Adipocyte (in vitro differentiated cells): ENCODE measurements around the gene SIPA1L2.

Experiments used
- DNase-seq: peaks from one replicate; pipeline ENCODE4 v3.0.0-alpha.2; 2015; ENCODE audit warnings: low read depth
- H3K27me3 ChIP-seq: replicated peaks from 2 replicates; pipeline ENCODE4 v1.7.0; 2013; ENCODE audit warnings: mild to moderate bottlenecking, low read length, moderate library complexity; ENCODE audit not compliant: control insufficient read depth, insufficient read depth
- H3K36me3 ChIP-seq: 2 replicates; pipeline ENCODE4 v1.7.0; 2013; ENCODE audit warnings: low read length, mild to moderate bottlenecking, moderate library complexity; ENCODE audit not compliant: control insufficient read depth, insufficient read depth, severe bottlenecking
- H3K4me1 ChIP-seq: 2 replicates; pipeline ENCODE4 v1.7.0; 2013; ENCODE audit warnings: mild to moderate bottlenecking, low read length, moderate library complexity; ENCODE audit not compliant: control insufficient read depth, insufficient read depth
- H3K4me3 ChIP-seq: 2 replicates; pipeline ENCODE4 v1.7.0; 2013; ENCODE audit warnings: mild to moderate bottlenecking, low read length, moderate library complexity
- H3K9ac ChIP-seq: 2 replicates; pipeline ENCODE4 v1.7.0; 2013; ENCODE audit warnings: mild to moderate bottlenecking, low read length, moderate library complexity
- H3K9me3 ChIP-seq: 2 replicates; pipeline ENCODE4 v1.7.0; 2013; ENCODE audit warnings: mild to moderate bottlenecking, low read length, moderate library complexity; ENCODE audit not compliant: control insufficient read depth

SIPA1L2 gene

GRCh38 chr1:232586679-232587078 lies 43.3 kb downstream of the SIPA1L2 start:
- no peaks in the 10 kb centered on the region for H3K9me3 ChIP-seq
- DNase-seq, result no peak
- no peak overlapping the region for H3K4me3 ChIP-seq
- H3K27me3 ChIP-seq, result no peaks in the 10 kb centered on the region
- H3K4me1 ChIP-seq, result peaks cover 5% of the 10 kb centered on the region
- H3K36me3 ChIP-seq, result no peaks in the 10 kb centered on the region
- H3K9ac ChIP-seq, result no peak overlapping the region

DNA sequence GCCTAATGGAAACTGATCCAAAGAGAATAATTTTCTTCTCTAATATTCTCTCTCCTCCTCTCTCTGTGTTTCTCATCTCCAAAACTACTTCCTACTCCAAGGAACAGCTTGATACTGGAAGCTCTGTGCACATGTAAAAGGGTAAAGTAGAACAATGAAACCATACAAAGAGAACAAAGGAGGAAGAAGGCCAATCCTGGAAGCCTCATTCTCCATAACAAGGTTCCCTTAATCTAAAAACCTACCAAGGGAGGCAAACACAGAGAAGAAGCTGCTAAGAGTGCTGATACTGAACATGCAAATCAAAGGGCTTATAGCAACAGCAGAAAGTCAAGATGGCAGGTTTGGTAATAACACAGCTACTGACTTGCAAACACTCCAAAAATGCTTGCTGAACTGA lies 44.4 kb downstream of the SIPA1L2 start:
- no peaks in the 10 kb centered on the region for H3K9me3 ChIP-seq
- H3K36me3 ChIP-seq, result no peaks in the 10 kb centered on the region
- H3K27me3 ChIP-seq, result no peaks in the 10 kb centered on the region
- no peak overlapping the region for H3K9ac ChIP-seq
- H3K4me1 ChIP-seq, result peaks cover 5% of the 10 kb centered on the region
- H3K4me3 ChIP-seq, result no peak overlapping the region
- DNase-seq, result no peak

- H3K4me1 ChIP-seq, result no peaks in the 10 kb centered on the region
- H3K36me3 ChIP-seq, result no peaks in the 10 kb centered on the region
- DNase-seq, result no peak
- H3K27me3 ChIP-seq, result no peaks in the 10 kb centered on the region
- H3K4me3 ChIP-seq, result no peak overlapping the region
- no peak overlapping the region for H3K9ac ChIP-seq
- no peaks in the 10 kb centered on the region for H3K9me3 ChIP-seq
Observed at GRCh38 chr1:232581932-232582331, 48.0 kb downstream of the SIPA1L2 start.
